GM12865 (cell line): ENCODE results near the gene MERTK.

Experiments used
- DNase-seq: peaks from one replicate; pipeline ENCODE4 v3.0.0; 2010; ENCODE audit warnings: low read depth
- H3K4me3 ChIP-seq: 2 replicates; pipeline ENCODE4 v1.5.1; 2011; ENCODE audit warnings: mild to moderate bottlenecking, low read depth, low read length, control low read depth
- CTCF ChIP-seq: IDR thresholded peaks from 2 replicates; pipeline ENCODE4 v1.5.1; 2011; ENCODE audit warnings: low read length, control low read depth, low read depth, inconsistent platforms; ENCODE audit not compliant: insufficient read depth; ENCODE audit errors: missing control alignments

The MERTK gene

GRCh38 chr2:111912547-111912946, 14.1 kb downstream of the MERTK start:
- no peak for DNase-seq
- no peak for TF ChIP-seq CTCF
- no peak overlapping the region for H3K4me3 ChIP-seq

- no peak for DNase-seq
- H3K4me3 ChIP-seq, result no peak overlapping the region
- TF ChIP-seq CTCF, result no peak
These were observed 18.7 kb downstream of the MERTK start for GRCh38 chr2:111917106-111917505.

GRCh38 chr2:111918383-111918806, 20.0 kb downstream of the MERTK start:
- no peak overlapping the region for H3K4me3 ChIP-seq
- TF ChIP-seq CTCF, result no peak
- DNase-seq, result no peak

- no peak for TF ChIP-seq CTCF
- DNase-seq, result no peak
- no peak overlapping the region for H3K4me3 ChIP-seq
These were observed 21.0 kb downstream of the MERTK start for GRCh38 chr2:111919365-111919764.

- no peak for TF ChIP-seq CTCF
- no peak overlapping the region for H3K4me3 ChIP-seq
- no peak for DNase-seq
These were observed 21.6 kb downstream of the MERTK start for GRCh38 chr2:111919794-111920608.

- no peak overlapping the region for H3K4me3 ChIP-seq
- no peak for DNase-seq
- TF ChIP-seq CTCF, result no peak
These were observed 24.9 kb downstream of the MERTK start for GRCh38 chr2:111923276-111923804.
